Karpas-422 (cell line): Measurements from ENCODE around the gene FAM89B. TPM values are rescaled to one million over a fixed set of nuclear protein-coding genes. Genes with fewer than 3 reads are reported as not detected.

Source experiments
- DNase-seq: peaks from one replicate; pipeline ENCODE4 v3.0.0-alpha.2; 2015
- H2AFZ ChIP-seq: fragments of 200-600 bp; sonication (generic); 2 replicates; pipeline ENCODE4 v1.6.1; 2014; ENCODE audit warnings: antibody characterized with exemption, low read length, mixed read lengths
- H3K27ac ChIP-seq: fragments of 200-600 bp; sonication (generic); 2 replicates; pipeline ENCODE4 v1.5.1; 2014; ENCODE audit warnings: mild to moderate bottlenecking, low read length, moderate library complexity
- H3K27me3 ChIP-seq: fragments of 200-600 bp; sonication (generic); 2 replicates; pipeline ENCODE4 v1.6.1; 2014; ENCODE audit warnings: low read length, mixed read lengths
- H3K36me3 ChIP-seq: fragments of 200-600 bp; sonication (generic); 2 replicates; pipeline ENCODE4 v1.6.1; 2014; ENCODE audit warnings: low read length, mixed read lengths; ENCODE audit not compliant: insufficient read depth
- H3K4me1 ChIP-seq: fragments of 200-600 bp; sonication (generic); 2 replicates; pipeline ENCODE4 v1.6.1; 2014; ENCODE audit warnings: mild to moderate bottlenecking, low read length, mixed read lengths
- H3K4me2 ChIP-seq: fragments of 200-600 bp; sonication (generic); 2 replicates; pipeline ENCODE4 v1.6.1; 2014; ENCODE audit warnings: low read length, low read depth, mild to moderate bottlenecking; ENCODE audit not compliant: poor library complexity, severe bottlenecking
- H3K4me3 ChIP-seq: fragments of 200-600 bp; sonication (generic); 2 replicates; pipeline ENCODE4 v1.5.1; 2014; ENCODE audit warnings: mild to moderate bottlenecking, antibody characterized with exemption, low read length, mixed read lengths
- H3K79me2 ChIP-seq: fragments of 200-600 bp; sonication (generic); 2 replicates; pipeline ENCODE4 v1.6.1; 2014; ENCODE audit warnings: mild to moderate bottlenecking, low read length, mixed read lengths
- H3K9ac ChIP-seq: fragments of 200-600 bp; sonication (generic); 2 replicates; pipeline ENCODE4 v1.6.0; 2014; ENCODE audit warnings: low read length
- H3K9me2 ChIP-seq: fragments of 200-600 bp; sonication (generic), shearing (Covaris generic); replicated peaks from 2 replicates; pipeline ENCODE4 v1.6.0; 2014; ENCODE audit warnings: mild to moderate bottlenecking, low read length, moderate library complexity; ENCODE audit not compliant: insufficient read depth
- H3K9me3 ChIP-seq: fragments of 300-700, 200-600 bp; sonication (generic); 2 replicates; pipeline ENCODE4 v1.6.1; 2014; ENCODE audit warnings: low read length, mixed read lengths
- H4K20me1 ChIP-seq: fragments of 200-600 bp; sonication (generic); 2 replicates; pipeline ENCODE4 v1.6.1; 2014; ENCODE audit warnings: mild to moderate bottlenecking, antibody characterized with exemption, low read length, low read depth; ENCODE audit not compliant: insufficient read depth
- total RNA-seq: library from RNA; depleted of rRNA; stranded (reverse); fragments of >200 nt; shearing (Covaris generic); gene quantifications from 2 replicates; pipeline ENCODE4 v1.2.3, GENCODE V29; 2014; ENCODE audit warnings: low replicate concordance

The FAM89B gene
- total RNA-seq, 1 experiment from 2014 or later, result 14.2 TPM

- H3K4me1 ChIP-seq, result peaks cover 35% of the 10 kb centered on the region
- H3K4me2 ChIP-seq, result no peak overlapping the region
- no peak overlapping the region for H2AFZ ChIP-seq
- peaks cover 25% of the 10 kb centered on the region for H3K79me2 ChIP-seq
- H3K27me3 ChIP-seq, result no peaks in the 10 kb centered on the region
- H3K9me3 ChIP-seq, result no peaks in the 10 kb centered on the region
- no peaks in the 10 kb centered on the region for H4K20me1 ChIP-seq
- no peak overlapping the region for H3K27ac ChIP-seq
- H3K9me2 ChIP-seq, result no peaks in the 10 kb centered on the region
- no peak overlapping the region for H3K4me3 ChIP-seq
- H3K9ac ChIP-seq, result no peak overlapping the region
- H3K36me3 ChIP-seq, result no peaks in the 10 kb centered on the region
- DNase-seq, result peak; percentile 73
Measured at GRCh38 chr11:65565624-65566453, 6.5 kb upstream of the FAM89B start.

GRCh38 chr11:65569164-65569972, 3.0 kb upstream of the FAM89B start:
- peak overlapping the region; percentile 60 for H2AFZ ChIP-seq
- H3K79me2 ChIP-seq, result peaks cover 44% of the 10 kb centered on the region

DNA sequence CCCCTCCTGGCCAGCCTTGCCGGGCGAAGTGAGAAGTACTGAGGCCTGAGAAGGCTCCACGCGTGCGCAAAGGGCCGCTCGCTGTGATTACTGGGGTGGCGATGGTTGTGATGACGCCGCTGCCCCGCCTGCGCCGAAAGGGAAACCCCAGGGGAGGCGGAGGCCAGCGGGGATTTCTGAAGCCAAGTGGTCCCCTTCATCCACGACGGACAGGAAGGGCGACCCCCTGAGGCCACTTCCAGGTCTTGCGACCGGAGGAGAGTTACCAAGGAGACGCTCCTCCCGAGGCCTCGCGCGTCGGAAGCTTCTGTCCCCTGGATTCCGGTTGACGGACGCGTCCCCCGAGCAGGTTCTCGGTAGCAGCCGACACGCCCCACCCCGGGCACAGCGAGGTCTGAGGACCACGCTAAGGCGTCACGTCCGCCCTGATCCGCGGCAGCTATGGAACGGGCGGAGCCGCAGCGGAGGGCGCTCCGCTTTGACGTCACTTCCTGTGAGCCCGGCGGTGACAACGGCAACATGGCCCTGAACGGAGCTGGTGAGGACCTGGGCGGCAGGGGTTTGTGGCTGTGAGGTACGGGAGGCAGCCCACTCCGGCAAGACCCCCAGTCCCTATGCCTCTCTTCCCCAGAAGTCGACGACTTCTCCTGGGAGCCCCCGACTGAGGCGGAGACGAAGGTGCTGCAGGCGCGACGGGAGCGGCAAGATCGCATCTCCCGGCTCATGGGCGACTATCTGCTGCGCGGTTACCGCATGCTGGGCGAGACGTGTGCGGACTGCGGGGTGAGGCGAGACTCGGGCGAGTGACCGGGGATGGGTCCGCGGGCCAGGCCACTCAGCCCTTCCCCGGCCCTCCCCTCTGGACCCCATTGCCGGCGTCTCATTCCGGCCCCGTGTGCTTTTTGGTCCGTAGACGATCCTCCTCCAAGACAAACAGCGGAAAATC, 2.1 kb upstream of the FAM89B start, which contains the start of gene ZNRD2:
TSS of gene ZNRD2 (plus strand) at position 505 of the 946 bp plus-strand sequence. CDS start at position 520, 15 bp downstream.
- H3K9ac ChIP-seq, result peak within 1 kb of the TSS; percentile 91
- H3K27me3 ChIP-seq, result no peaks in the 10 kb centered on the region
- H3K4me2 ChIP-seq, result peak within 1 kb of the TSS; percentile 97
- H3K4me3 ChIP-seq, result peak within 1 kb of the TSS; percentile 98
- H3K9me2 ChIP-seq, result no peaks in the 10 kb centered on the region
- H3K27ac ChIP-seq, result peak within 1 kb of the TSS; percentile 86
- H3K9me3 ChIP-seq, result no peaks in the 10 kb centered on the region
- peaks cover 44% of the 10 kb centered on the region for H3K79me2 ChIP-seq
- H3K36me3 ChIP-seq, result no peaks in the 10 kb centered on the region
- peaks cover 63% of the 10 kb centered on the region for H3K4me1 ChIP-seq
- H2AFZ ChIP-seq, result peak within 1 kb of the TSS; percentile 60
- DNase-seq, result peak; percentile 99
- H4K20me1 ChIP-seq, result peaks cover 11% of the 10 kb centered on the region; the same call in 1 of the 2 replicates

More at GRCh38 chr11:65569164-65569972, 3.0 kb upstream of the FAM89B start:
- Histone ChIP-seq H3K9ac (peak overlapping the region; percentile 91), H3K27me3 (no peaks in the 10 kb centered on the region), H3K4me3 (peak overlapping the region; percentile 98), H3K4me1 (peaks cover 54% of the 10 kb centered on the region), H3K36me3 (no peaks in the 10 kb centered on the region), H3K4me2 (peak overlapping the region; percentile 97), H3K9me3 (no peaks in the 10 kb centered on the region), H4K20me1 (peaks cover 11% of the 10 kb centered on the region; the same call in 1 of the 2 replicates), H3K9me2 (no peaks in the 10 kb centered on the region), H3K27ac (peak overlapping the region; percentile 86)
- DNase-seq, result no peak

GRCh38 chr11:65571420-65571819, 918 bp upstream of the FAM89B start:
- H2AFZ ChIP-seq, result no peak overlapping the region
- H3K27ac ChIP-seq, result no peak overlapping the region
- peak overlapping the region; percentile 98 for H3K4me3 ChIP-seq
- peaks cover 11% of the 10 kb centered on the region; the same call in 1 of the 2 replicates for H4K20me1 ChIP-seq
- no peaks in the 10 kb centered on the region for H3K36me3 ChIP-seq
- no peaks in the 10 kb centered on the region for H3K9me3 ChIP-seq
- no peaks in the 10 kb centered on the region for H3K9me2 ChIP-seq
- H3K79me2 ChIP-seq, result peaks cover 48% of the 10 kb centered on the region
- no peaks in the 10 kb centered on the region for H3K27me3 ChIP-seq
- no peak for DNase-seq
- H3K4me1 ChIP-seq, result peaks cover 59% of the 10 kb centered on the region
- peak overlapping the region; percentile 97 for H3K4me2 ChIP-seq
- peak overlapping the region; percentile 91 for H3K9ac ChIP-seq

GRCh38 chr11:65571940-65572339, 398 bp upstream of the FAM89B start:
- peak overlapping the region; percentile 91 for H3K9ac ChIP-seq

DNA sequence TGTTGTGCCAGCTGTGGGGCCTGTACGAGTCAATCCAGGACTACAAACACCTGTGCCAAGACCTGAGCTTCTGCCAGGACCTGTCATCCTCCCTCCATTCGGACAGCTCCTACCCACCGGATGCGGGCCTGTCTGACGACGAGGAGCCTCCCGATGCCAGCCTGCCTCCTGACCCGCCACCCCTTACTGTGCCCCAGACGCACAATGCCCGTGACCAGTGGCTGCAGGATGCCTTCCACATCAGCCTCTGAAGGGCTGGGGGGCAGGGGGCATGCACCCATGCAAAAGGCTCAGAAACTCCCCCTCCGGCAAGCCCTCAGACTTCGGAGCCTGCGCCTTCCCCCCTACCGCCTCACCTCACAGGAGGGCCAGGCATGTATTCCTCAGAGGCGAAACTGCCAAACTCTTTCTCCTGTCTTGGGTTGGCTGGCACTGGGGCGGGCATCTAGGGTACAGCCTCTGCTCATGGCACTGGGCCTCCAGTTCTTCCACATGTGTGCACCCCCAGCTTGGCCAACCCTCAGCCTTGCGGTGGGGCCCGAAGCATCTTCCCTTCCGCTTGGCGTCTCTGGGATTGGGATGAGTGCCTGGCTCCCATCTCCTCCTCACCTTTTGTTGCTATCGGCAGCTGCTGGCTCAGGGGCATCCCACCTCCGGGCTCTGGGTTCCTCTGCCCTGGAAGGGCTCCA, 1.2 kb downstream of the FAM89B start:
- Histone ChIP-seq H3K36me3 (no peaks in the 10 kb centered on the region), H2AFZ (no peak overlapping the region), H3K9me3 (no peaks in the 10 kb centered on the region), H3K9me2 (no peaks in the 10 kb centered on the region), H4K20me1 (peaks cover 11% of the 10 kb centered on the region; the same call in 1 of the 2 replicates), H3K27ac (peak overlapping the region; percentile 60), H3K4me2 (peak overlapping the region; percentile 97), H3K4me3 (peak overlapping the region; percentile 98), H3K9ac (peak overlapping the region; percentile 91), H3K79me2 (peaks cover 49% of the 10 kb centered on the region), H3K4me1 (peaks cover 69% of the 10 kb centered on the region), H3K27me3 (no peaks in the 10 kb centered on the region)
- peak; percentile 68 for DNase-seq

More at GRCh38 chr11:65571940-65572339, 398 bp upstream of the FAM89B start:
- peaks cover 59% of the 10 kb centered on the region for H3K4me1 ChIP-seq
- H3K9me2 ChIP-seq, result no peaks in the 10 kb centered on the region
- peak overlapping the region; percentile 97 for H3K4me2 ChIP-seq
- H3K27me3 ChIP-seq, result no peaks in the 10 kb centered on the region
- peaks cover 52% of the 10 kb centered on the region for H3K79me2 ChIP-seq
- peaks cover 11% of the 10 kb centered on the region; the same call in 1 of the 2 replicates for H4K20me1 ChIP-seq
- H3K36me3 ChIP-seq, result no peaks in the 10 kb centered on the region
- H2AFZ ChIP-seq, result no peak overlapping the region
- peak; percentile 59 for DNase-seq
- H3K27ac ChIP-seq, result no peak overlapping the region
- no peaks in the 10 kb centered on the region for H3K9me3 ChIP-seq
- H3K4me3 ChIP-seq, result peak overlapping the region; percentile 98; the same call in 1 of the 2 replicates
